PC-3 (cell line): ENCODE data around the gene VEZT.

Experiments used
- CTCF ChIP-seq: fragments of 300-600 bp; sonication (generic); conservative IDR thresholded peaks from 2 replicates; pipeline ENCODE4 v1.5.1; 2017; ENCODE audit warnings: antibody characterized with exemption, low read depth, mild to moderate bottlenecking, low read length
- EZH2 ChIP-seq: fragments of 300-600 bp; sonication (generic); IDR thresholded peaks from one replicate; pipeline ENCODE4 v1.6.1; 2017; ENCODE audit warnings: antibody characterized with exemption, mild to moderate bottlenecking, low read length; ENCODE audit not compliant: unreplicated experiment
- EZH2phosphoT487 ChIP-seq: fragments of 300-600 bp; sonication (generic); IDR thresholded peaks from 2 replicates; pipeline ENCODE4 v1.6.1; 2018; ENCODE audit warnings: mild to moderate bottlenecking, antibody characterized with exemption, low read length, borderline replicate concordance

DNA sequence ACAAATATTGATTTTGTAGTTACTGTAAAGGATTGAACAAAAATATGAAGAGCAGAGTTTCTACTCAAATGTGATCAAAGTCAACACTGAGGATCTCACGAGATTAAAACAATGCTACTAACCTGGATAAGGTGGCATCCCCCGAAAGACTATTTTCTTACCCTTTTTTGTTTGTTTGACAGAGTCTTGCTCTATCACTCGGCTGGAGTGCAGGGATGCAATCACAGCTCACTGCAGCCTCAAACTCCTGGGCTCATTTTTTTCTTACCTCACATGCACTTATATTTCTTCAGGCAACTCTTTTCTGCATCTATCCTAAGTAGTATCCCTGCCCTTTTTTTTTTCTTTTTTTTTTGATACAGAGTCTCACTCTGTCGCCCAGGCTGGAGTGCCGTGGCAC lies 109.2 kb downstream of the VEZT start:
- TF ChIP-seq CTCF: no peak
- no peak for TF ChIP-seq EZH2
- no peak for TF ChIP-seq EZH2phosphoT487
